Stimulated activated CD8-positive, alpha-beta memory T cell treated with anti-CD3 and anti-CD28 coated beads, Interleukin-7, amount 100 ng/mL, for 48 hours (primary cell): ENCODE data around the gene KRTAP12-2.
"Not testable (repeated sequence)": the region's sequence is repeated elsewhere in the genome, so short reads cannot be mapped to it uniquely, and the experiment has no call there.

Experiments used
- DNase-seq, 2 donors: peaks; one replicate each; pipeline ENCODE4 v3.0.0-alpha.2; 2020; ENCODE audit warnings: low read depth in 1 of 2; ENCODE audit errors: extremely low read depth in 1 of 2

The KRTAP12-2 gene

DNA sequence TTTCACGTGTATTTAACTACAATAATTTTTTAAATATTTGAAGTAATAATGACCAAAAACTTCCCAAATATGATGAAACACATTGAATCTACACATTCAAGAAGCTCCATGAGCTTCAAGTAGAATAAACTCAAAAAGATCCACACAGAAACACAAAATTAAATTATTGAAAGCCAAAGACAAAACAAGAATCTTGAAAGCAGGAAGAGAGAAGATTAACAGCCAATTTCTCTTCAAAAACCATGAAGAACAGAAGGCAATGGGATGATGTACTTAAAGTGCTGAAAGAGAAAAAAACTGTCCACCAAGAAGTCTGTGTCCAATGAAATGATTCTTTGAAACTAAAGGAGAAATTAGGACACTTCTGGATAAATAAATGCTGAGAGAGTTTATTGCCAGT, 34.7 kb downstream of the KRTAP12-2 start:
- no peak for DNase-seq

DNA sequence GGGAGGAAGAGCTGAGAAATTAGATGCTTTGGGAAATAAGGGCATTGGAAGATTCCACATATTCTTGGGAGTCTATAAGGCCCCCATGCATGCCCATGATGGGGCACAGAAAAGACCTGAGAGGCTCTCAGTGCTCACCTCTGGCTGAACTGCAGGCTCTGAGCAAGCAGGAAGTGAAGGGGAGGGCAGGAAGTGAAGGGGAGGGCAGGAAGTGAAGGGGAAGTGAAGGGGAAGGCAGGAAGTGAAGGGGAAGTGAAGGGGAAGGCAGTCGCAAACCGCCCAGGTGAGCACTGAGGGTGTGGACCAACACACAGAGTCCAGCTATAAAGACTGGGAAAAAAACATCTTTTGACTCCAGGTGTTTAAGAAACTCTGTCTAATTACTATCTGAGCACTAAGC, 36.3 kb downstream of the KRTAP12-2 start:
- DNase-seq: no peak

DNA sequence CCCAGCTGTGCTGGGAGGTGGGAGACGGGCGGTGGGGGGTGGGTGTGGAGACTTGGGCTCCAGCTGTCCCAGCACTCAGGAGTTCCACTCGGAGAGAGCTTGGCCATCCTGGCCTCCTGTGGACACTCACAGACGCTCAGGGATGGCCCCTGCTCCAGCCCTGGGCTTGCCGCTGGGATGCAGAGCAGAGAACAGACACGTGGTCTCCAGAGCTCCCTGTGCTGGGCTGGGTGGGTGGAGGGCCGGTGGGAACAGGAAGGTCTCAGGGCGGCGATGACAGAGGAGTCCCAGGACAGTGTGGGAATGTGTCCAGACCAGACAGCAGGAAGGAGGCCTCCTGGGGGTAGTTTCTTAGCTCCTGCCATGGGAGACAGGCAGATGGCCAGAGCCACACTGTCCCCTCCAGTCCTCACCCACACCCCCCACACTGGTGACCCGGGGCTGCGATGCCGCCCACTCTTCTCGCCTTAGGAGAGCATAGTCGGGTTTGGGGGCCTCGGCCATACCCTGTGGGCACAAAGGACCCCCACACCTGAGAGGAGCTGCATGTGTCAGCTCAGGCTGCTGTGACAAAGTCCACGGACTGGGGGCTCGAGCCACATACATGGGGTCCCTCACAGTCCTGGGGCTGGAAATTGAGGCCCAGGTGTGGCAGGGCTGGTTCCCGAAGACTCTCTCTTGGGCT, 37.9 kb downstream of the KRTAP12-2 start:
- DNase-seq: no peak

DNA sequence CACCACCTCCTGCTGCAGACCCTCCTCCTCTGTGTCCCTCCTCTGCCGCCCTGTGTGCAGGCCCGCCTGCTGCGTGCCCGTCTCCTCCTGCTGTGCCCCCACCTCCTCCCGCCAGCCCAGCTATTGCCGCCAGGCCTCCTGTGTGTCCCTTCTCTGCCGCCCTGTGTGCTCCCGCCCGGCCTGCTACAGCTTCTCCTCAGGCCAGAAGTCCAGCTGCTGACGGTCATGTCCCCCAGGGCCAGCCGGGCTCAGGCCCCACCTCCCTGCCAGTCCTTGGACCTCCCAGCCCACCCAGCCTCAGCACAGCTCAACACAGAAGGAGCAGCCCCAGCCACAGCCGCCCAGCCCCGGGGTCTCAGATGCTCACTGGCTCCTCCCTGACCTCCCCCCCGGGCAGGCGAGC, 38.9 kb downstream of the KRTAP12-2 start:
- DNase-seq: not testable (repeated sequence)

DNA sequence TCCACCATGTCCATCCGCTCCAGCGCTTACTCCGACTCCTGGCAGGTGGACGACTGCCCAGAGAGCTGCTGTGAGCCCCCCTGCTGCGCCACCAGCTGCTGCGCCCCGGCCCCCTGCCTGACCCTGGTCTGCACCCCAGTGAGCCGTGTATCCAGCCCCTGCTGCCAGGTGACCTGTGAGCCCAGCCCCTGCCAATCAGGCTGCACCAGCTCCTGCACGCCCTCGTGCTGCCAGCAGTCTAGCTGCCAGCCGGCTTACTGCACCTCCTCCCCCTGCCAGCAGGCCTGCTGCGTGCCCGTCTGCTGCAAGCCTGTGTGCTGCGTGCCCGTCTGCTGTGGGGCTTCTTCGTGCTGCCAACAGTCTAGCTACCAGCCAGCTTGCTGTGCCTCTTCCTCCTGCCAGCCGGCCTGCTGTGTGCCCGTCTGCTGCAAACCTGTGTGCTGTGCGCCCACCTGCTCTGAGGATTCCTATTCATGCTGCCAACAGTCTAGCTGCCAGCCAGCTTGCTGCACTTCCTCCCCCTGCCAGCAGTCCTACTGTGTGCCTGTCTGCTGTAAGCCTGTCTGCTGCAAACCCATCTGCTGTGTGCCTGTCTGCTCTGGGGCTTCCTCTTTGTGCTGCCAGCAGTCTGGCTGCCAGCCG, 39.4 kb downstream of the KRTAP12-2 start:
- not testable (repeated sequence) for DNase-seq

DNA sequence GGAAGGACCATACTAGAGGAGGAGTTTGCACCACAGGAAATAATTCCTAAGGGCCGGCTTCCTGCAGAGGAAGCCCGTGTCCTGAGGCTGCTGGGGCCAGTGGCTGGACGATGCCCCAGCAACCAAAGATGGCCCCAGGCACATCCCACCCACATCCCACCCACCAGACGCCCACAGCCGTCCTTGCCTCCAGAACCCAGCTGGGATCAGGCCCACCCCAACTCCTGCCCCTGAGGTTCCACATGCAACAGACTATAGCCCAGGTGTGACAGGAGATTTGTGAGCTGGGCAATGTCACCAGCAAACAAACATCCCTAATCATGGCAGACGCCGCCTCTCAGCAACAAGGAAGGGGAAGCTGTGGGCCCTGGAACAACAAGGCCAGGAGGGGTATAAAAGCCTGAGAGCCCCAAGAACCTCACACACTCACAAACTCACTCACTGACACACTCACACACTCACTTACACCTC, 40.0 kb downstream of the KRTAP12-2 start, which contains the start of gene KRTAP10-9:
Gene KRTAP10-9, plus strand, starts transcription at position 421 of the 471 bp plus-strand sequence. CDS start 79 bp downstream, outside the sequence.
- no peak for DNase-seq

DNA sequence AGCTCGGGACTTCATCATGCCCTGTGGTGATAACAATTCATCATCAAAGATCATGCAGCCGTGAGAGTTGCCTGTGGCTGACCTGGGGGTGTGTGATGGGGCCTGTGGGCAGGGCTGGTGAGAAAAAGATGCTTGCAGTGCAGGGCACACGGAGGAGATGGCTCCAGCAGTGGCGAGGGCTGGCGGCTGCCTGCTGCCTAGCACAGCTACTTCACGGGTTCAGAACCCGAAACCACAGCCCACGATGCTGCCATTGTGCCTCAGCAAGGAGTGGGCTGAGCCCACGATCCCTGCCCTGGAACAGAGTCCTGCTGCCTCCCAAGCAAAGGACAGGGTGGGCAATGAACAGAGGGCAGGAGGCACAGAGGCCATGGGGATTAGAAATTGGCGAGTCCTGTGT, 40.5 kb downstream of the KRTAP12-2 start:
- DNase-seq: no peak

DNA sequence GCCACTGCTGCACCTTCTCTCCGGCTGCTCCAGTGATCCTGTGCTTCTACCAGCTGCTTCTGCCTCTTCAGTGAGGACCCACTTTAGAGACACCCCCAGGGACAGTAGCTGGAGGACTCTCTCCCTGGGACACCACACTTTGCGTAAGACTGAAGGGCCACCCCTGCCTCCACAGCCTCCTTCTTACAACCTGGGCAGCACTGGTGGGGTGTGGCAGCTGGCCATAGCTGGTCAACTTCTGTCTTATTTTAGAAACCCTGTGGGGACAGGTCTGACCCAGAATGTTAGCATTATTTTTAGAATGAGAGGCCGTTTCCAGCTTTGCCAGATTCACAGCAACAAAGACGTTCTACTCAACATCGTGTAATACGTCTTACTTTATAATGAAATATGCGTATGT, 41.0 kb downstream of the KRTAP12-2 start:
- DNase-seq: no peak

DNA sequence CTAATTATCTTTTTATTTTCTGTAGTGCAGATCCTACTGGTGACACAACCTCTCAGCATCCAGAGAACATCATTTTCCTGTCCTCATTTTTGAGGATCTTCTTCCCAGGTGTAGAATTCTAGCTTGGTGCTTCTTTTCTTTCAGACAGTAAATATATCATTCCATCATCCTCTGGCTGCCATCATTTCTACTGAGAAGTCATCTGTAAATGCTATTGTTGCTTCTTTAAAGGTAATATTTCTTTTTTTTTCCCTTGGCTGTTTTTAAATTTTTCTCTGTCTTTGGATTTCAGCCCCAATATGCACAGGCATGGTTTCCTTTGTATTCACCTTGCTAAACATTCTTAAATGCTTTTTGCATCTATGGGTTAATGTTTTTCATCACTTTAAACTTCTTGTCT, 43.2 kb downstream of the KRTAP12-2 start:
- no peak for DNase-seq

DNA sequence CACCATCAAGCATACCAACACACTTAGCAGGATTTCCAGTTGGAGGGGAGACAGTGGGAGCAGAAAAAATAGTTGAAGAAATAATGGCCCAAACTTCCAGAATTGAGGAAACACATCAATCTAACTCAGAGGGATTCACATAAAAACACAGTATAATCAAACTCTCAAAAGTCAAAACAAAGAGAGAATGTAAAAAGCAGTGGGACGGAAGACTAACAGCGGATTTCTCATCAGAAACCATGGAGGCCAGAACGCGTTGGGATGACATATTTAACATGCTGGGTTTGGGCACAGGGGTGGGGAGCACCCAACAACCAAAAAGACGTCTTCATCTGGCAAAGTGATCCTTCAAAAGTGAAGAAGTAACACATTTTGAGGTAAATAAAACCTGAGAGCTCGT, 46.8 kb downstream of the KRTAP12-2 start:
- DNase-seq: no peak

DNA sequence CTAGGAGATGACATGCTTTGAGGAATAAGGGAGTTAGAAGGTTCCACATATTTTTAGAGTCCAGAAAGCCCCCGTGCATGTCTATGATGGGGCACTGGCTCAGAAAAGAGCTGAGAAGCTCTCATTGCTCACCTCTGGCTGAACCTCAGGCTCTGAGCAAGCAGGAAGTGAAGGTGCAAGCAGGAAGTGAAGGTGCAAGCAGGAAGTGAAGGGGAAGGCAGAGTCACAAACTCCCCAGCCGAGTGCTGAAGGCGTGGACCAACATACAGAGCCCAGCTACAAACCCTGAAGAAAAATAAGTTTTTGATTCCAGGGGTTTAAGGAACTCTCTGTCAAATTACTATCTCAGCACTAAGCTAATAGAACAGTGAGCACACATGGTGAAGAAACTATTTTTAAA, 47.8 kb downstream of the KRTAP12-2 start:
- DNase-seq: peak in 1 of 2 donors; percentile 27

DNA sequence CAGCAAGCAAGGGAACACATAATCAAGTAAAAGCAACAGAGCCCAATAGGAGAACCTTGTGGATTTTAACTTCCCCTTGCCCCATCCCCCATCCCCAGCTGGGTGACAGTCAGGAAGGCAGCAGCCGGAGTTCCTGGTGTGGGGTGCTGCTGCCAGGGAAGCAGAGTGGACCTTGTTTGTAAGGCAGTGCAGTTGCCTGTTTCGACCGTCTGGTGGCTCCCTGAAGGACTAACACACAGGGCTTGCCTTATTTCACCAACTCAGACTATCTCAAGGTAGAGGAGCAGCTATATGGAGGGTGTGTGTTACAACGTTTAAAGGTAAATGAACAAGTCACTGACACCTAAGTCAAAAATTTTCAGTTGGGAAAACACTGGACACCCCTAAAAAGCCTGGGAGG, 48.2 kb downstream of the KRTAP12-2 start:
- no peak for DNase-seq

DNA sequence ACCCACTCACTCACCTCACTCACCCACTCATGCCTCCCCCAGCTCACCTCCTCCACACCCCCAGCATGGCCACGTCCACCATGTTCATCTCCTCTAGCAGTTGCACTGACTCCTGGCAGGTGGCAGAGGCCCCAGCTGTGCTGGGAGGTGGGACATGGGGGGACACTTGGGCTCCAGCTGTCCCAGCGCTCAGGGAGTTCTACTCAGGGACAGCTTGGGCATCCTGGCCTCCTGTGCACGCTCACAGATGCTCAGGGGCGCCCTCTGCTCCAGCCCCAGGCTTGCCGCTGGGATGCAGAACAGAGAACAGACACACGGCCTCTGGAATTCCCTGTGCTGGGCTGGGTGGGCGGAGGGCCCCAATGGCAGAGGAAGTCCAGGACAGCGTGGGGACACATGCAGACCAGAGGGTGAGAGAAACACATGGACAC, 49.6 kb downstream of the KRTAP12-2 start:
- no peak for DNase-seq

DNA sequence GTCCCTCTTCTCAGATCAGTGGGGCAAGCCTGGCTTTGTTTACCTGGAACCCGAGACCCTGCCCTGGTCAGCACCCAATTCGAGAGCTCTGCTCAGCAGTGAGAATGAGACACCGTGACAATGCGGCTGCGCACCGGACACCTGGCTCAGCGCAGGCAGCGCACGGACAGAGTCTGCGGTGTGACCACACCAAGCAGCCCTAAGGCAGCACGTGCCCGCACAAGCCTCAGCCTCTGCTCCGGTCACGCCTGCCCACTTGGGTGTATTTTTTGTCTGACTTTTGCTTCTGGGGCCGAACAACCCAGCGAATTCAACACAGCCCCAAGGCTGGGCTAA, 50.2 kb downstream of the KRTAP12-2 start:
- no peak for DNase-seq
